IMR-90 (cell line): ENCODE data around the gene OR8G1. TPM values are rescaled to one million over a fixed set of nuclear protein-coding genes. Genes with fewer than 3 reads are reported as not detected.

Experiments
- ATAC-seq: fragments of 200-7000 bp; cut with Tn5 transposase; 2 replicates; pipeline ENCODE4 v1.9.1; 2020; ENCODE audit warnings: low read depth, mild to moderate bottlenecking, moderate library complexity
- BruUV-seq: library from RNA; stranded (reverse); fragments of 400-500 nt; replicated peaks from 2 replicates; lab custom pipeline; 2021; lab: Mats Ljungman, UMichigan
- CTCF ChIA-PET: fragments of 300-600 bp; formaldehyde crosslinking; extraction: SDS; loops from one replicate; lab custom pipeline; 2021; ENCODE audit warnings: antibody characterized with exemption; lab: Yijun Ruan, JAX
- POLR2A ChIA-PET: fragments of 300-600 bp; sonication (Branson Sonifier 250); formaldehyde crosslinking; loops from one replicate; lab custom pipeline; 2022; ENCODE audit warnings: antibody characterized with exemption; ENCODE audit not compliant: unreplicated experiment; lab: Charles Lee
- DNase-seq: peaks from one replicate; pipeline ENCODE4 v3.0.0; 2013
- H2AFZ ChIP-seq: replicated peaks from 2 replicates; pipeline ENCODE3; 2013; ENCODE audit warnings: low read length, mild to moderate bottlenecking; ENCODE audit not compliant: poor library complexity
- H2AK5ac ChIP-seq: 2 replicates; pipeline ENCODE4 v1.6.1; 2013; ENCODE audit warnings: low read depth, low read length, inconsistent platforms
- H2AK9ac ChIP-seq: replicated peaks from 2 replicates; pipeline ENCODE3; 2013; ENCODE audit warnings: mild to moderate bottlenecking, low read depth, low read length, moderate library complexity; ENCODE audit not compliant: poor library complexity
- H2BK120ac ChIP-seq: 2 replicates; pipeline ENCODE4 v1.6.1; 2013; ENCODE audit warnings: low read depth, low read length, inconsistent platforms
- H2BK15ac ChIP-seq: 3 replicates; pipeline ENCODE4 v1.6.1; 2013; ENCODE audit warnings: low read depth, low read length, inconsistent platforms
- H2BK20ac ChIP-seq: 2 replicates; pipeline ENCODE4 v1.6.1; 2013; ENCODE audit warnings: low read depth, mild to moderate bottlenecking, inconsistent platforms, low read length, moderate library complexity
- H2BK5ac ChIP-seq: 2 replicates; pipeline ENCODE4 v1.6.1; 2013; ENCODE audit warnings: mild to moderate bottlenecking, low read depth, low read length, inconsistent platforms; ENCODE audit not compliant: poor library complexity, severe bottlenecking
- H3K14ac ChIP-seq: replicated peaks from 2 replicates; pipeline ENCODE4 v1.6.1; 2013; ENCODE audit warnings: low read depth, low read length, inconsistent platforms
- H3K18ac ChIP-seq: 2 replicates; pipeline ENCODE4 v1.6.1; 2013; ENCODE audit warnings: low read depth, low read length, control low read depth
- H3K23ac ChIP-seq: 2 replicates; pipeline ENCODE4 v1.6.1; 2013; ENCODE audit warnings: low read depth, low read length, inconsistent platforms
- H3K27ac ChIP-seq: 2 replicates; pipeline ENCODE4 v1.5.1; 2013; ENCODE audit warnings: mild to moderate bottlenecking, control low read depth, low read length; ENCODE audit not compliant: insufficient read depth
- H3K27me3 ChIP-seq: 2 replicates; pipeline ENCODE4 v1.6.1; 2013; ENCODE audit warnings: low read length; ENCODE audit not compliant: control insufficient read depth, insufficient read depth
- H3K36me3 ChIP-seq: 2 replicates; pipeline ENCODE4 v1.6.1; 2013; ENCODE audit warnings: low read length, mixed read lengths; ENCODE audit not compliant: control insufficient read depth, insufficient read depth
- H3K4ac ChIP-seq: 2 replicates; pipeline ENCODE4 v1.6.1; 2013; ENCODE audit warnings: low read depth, low read length, inconsistent platforms
- H3K4me1 ChIP-seq: 2 replicates; pipeline ENCODE4 v1.6.1; 2013; ENCODE audit warnings: low read length, mixed read lengths; ENCODE audit not compliant: control insufficient read depth, insufficient read depth
- H3K4me2 ChIP-seq: 2 replicates; pipeline ENCODE4 v1.6.1; 2013; ENCODE audit warnings: low read depth, mild to moderate bottlenecking, control low read depth, low read length, moderate library complexity
- H3K4me3 ChIP-seq: 2 replicates; pipeline ENCODE4 v1.5.1; 2013; ENCODE audit warnings: low read depth, mild to moderate bottlenecking, control low read depth, low read length, moderate library complexity; ENCODE audit not compliant: insufficient read depth
- H3K56ac ChIP-seq: 2 replicates; pipeline ENCODE4 v1.6.1; 2013; ENCODE audit warnings: low read length, inconsistent platforms; ENCODE audit not compliant: insufficient read depth; ENCODE audit errors: extremely low read depth
- H3K79me1 ChIP-seq, 2 experiments: 2 replicates each; pipeline ENCODE4 v1.6.1; 2013; ENCODE audit warnings: low read length in 2 of 2, inconsistent platforms in 1 of 2, low read depth in 1 of 2
- H3K9ac ChIP-seq: 2 replicates; pipeline ENCODE4 v1.6.1; 2013; ENCODE audit warnings: low read depth, low read length, control low read depth
- H3K9me1 ChIP-seq: 2 replicates; pipeline ENCODE4 v1.6.1; 2013; ENCODE audit warnings: low read length, inconsistent platforms; ENCODE audit not compliant: insufficient read depth
- H3K9me3 ChIP-seq: 2 replicates; pipeline ENCODE4 v1.6.1; 2013; ENCODE audit warnings: low read length; ENCODE audit not compliant: control insufficient read depth, insufficient read depth
- H4K20me1 ChIP-seq: 2 replicates; pipeline ENCODE4 v1.6.1; 2013; ENCODE audit warnings: low read length, inconsistent platforms; ENCODE audit not compliant: insufficient read depth
- H4K5ac ChIP-seq: 2 replicates; pipeline ENCODE4 v1.6.1; 2013; ENCODE audit warnings: mild to moderate bottlenecking, low read depth, low read length, control low read depth
- H4K8ac ChIP-seq, 2 experiments: 2 replicates each; pipeline ENCODE4 v1.6.1; 2013; ENCODE audit warnings: low read depth in 2 of 2, low read length in 2 of 2, control low read depth in 1 of 2, inconsistent platforms in 1 of 2
- H4K91ac ChIP-seq: 2 replicates; pipeline ENCODE4 v1.6.1; 2013; ENCODE audit warnings: low read depth, low read length, inconsistent platforms; ENCODE audit not compliant: insufficient read depth
- BHLHE40 ChIP-seq: fragments of 150-350 bp; IDR thresholded peaks from 2 replicates; pipeline ENCODE4 v1.6.1; 2016; ENCODE audit warnings: mild to moderate bottlenecking, low read depth, low read length
- CEBPB ChIP-seq: IDR thresholded peaks from 2 replicates; pipeline ENCODE4 v1.6.1; 2012; ENCODE audit warnings: low read depth, low read length, improper control_type of control experiment
- CHD1 ChIP-seq: IDR thresholded peaks from 2 replicates; pipeline ENCODE4 v1.6.1; 2012; ENCODE audit warnings: low read depth, low read length, improper control_type of control experiment
- CTCF ChIP-seq: conservative IDR thresholded peaks from 2 replicates; pipeline ENCODE4 v1.5.1; 2012; ENCODE audit warnings: mild to moderate bottlenecking, low read depth, low read length, improper control_type of control experiment
- ELK1 ChIP-seq: fragments of 150-350 bp; IDR thresholded peaks from 2 replicates; pipeline ENCODE4 v1.6.1; 2016; ENCODE audit warnings: low read depth, mild to moderate bottlenecking, low read length, moderate library complexity, borderline replicate concordance
- MAFK ChIP-seq: IDR thresholded peaks from 2 replicates; pipeline ENCODE4 v1.6.1; 2012; ENCODE audit warnings: low read depth, low read length, improper control_type of control experiment
- MXI1 ChIP-seq: IDR thresholded peaks from 2 replicates; pipeline ENCODE4 v1.6.1; 2012; ENCODE audit warnings: low read depth, mild to moderate bottlenecking, low read length, moderate library complexity, borderline replicate concordance
- NFE2L2 ChIP-seq: fragments of 150-350 bp; IDR thresholded peaks from 2 replicates; pipeline ENCODE4 v1.6.1; 2016; ENCODE audit warnings: low read depth, mild to moderate bottlenecking, low read length
- POLR2A ChIP-seq: IDR thresholded peaks from 2 replicates; pipeline ENCODE4 v1.6.1; 2012; ENCODE audit warnings: mild to moderate bottlenecking, low read depth, low read length
- RCOR1 ChIP-seq: IDR thresholded peaks from 2 replicates; pipeline ENCODE4 v1.6.1; 2012; ENCODE audit warnings: mild to moderate bottlenecking, low read length, improper control_type of control experiment; ENCODE audit not compliant: insufficient replicate concordance
- RFX5 ChIP-seq: IDR thresholded peaks from 2 replicates; pipeline ENCODE4 v1.8.0; 2012; ENCODE audit warnings: low read depth, mild to moderate bottlenecking, low read length, moderate library complexity
- SMC3 ChIP-seq: fragments of 150-350 bp; IDR thresholded peaks from 2 replicates; pipeline ENCODE4 v1.6.1; 2016; ENCODE audit warnings: low read depth, mild to moderate bottlenecking, antibody characterized with exemption, low read length, moderate library complexity
- USF2 ChIP-seq: fragments of 150-350 bp; IDR thresholded peaks from 2 replicates; pipeline ENCODE4 v1.6.1; 2017; ENCODE audit warnings: mild to moderate bottlenecking, antibody characterized with exemption, low read length, low read depth
- dilution Hi-C: fragments of 300-500 bp; cut with HindIII; formaldehyde crosslinking; loops from one replicate; pipeline ENCODE4 v1.14.3; 2018; ENCODE audit warnings: low sequenced_read_pairs; ENCODE audit not compliant: unreplicated experiment
- in situ Hi-C: fragments of 300-500 bp; cut with MboI; formaldehyde crosslinking; loops from 3 replicates; pipeline ENCODE4 v1.14.3; 2019; ENCODE audit warnings: low sequenced_read_pairs, inconsistent platforms, mixed read lengths
- intact Hi-C: fragments of 100-400 bp; cut with micrococcal nuclease; formaldehyde crosslinking; loops from 2 replicates; pipeline ENCODE4 v1.10.0; 2022
- polyA plus RNA-seq, 3 experiments: library from polyadenylated mRNA; depleted of rRNA; stranded (reverse); fragments of >200 nt; gene quantifications; 2 replicates each; pipeline ENCODE4 v1.2.3, GENCODE V29; 2012; ENCODE audit warnings: low replicate concordance in 1 of 3
- total RNA-seq: library from RNA; depleted of rRNA; stranded (reverse); fragments of >200 nt; gene quantifications from 2 replicates; pipeline ENCODE4 v1.2.3, GENCODE V29; 2012

Gene OR8G1
- total and polyA plus RNA-seq, 2 of the 4 experiments (the other 2 are of a cell fraction): not detected

- H2AK5ac ChIP-seq: no peak overlapping the region
- no peak for DNase-seq
- H3K4me1 ChIP-seq: no peaks in the 10 kb centered on the region
- H3K79me1 ChIP-seq: no peaks in the 10 kb centered on the region
- BruUV-seq: no TSS peak
- H3K14ac ChIP-seq: no peak overlapping the region
- H3K9ac ChIP-seq: no peak overlapping the region
- no peak overlapping the region for H2AK9ac ChIP-seq
- H3K56ac ChIP-seq: no peak overlapping the region
- dilution Hi-C loops (no loop called here), intact Hi-C loops (no loop called here), in situ Hi-C loops (no loop called here)
- no peaks in the 10 kb centered on the region for H3K9me1 ChIP-seq
- no peak overlapping the region for H2BK15ac ChIP-seq
- H4K5ac ChIP-seq: no peak overlapping the region
- H3K4me2 ChIP-seq: no peak overlapping the region
- TF ChIP-seq RFX5 (no peak), CTCF (no peak; the same call in 1 of the 2 replicates), ELK1 (no peak), CHD1 (no peak), USF2 (no peak), CEBPB (no peak), SMC3 (no peak), NFE2L2 (no peak), RCOR1 (no peak), BHLHE40 (no peak), POLR2A (no peak), MXI1 (no peak), MAFK (no peak)
- no peak overlapping the region for H2BK120ac ChIP-seq
- no peak overlapping the region for H4K8ac ChIP-seq
- no peaks in the 10 kb centered on the region; the same call in 1 of the 2 replicates for H3K27me3 ChIP-seq
- H3K4ac ChIP-seq: no peak overlapping the region
- H3K27ac ChIP-seq: no peak overlapping the region
- no peak overlapping the region for H3K18ac ChIP-seq
- ChIA-PET CTCF (no interaction called here), POLR2A (no interaction called here)
- H4K91ac ChIP-seq: no peak overlapping the region
- no peak overlapping the region for H2BK5ac ChIP-seq
- no peaks in the 10 kb centered on the region for H4K20me1 ChIP-seq
- no peak overlapping the region for H2AFZ ChIP-seq
- no peak for ATAC-seq
- no peaks in the 10 kb centered on the region for H3K36me3 ChIP-seq
- no peak overlapping the region for H2BK20ac ChIP-seq
- H3K23ac ChIP-seq: no peak overlapping the region
- no peaks in the 10 kb centered on the region for H3K9me3 ChIP-seq
- H3K4me3 ChIP-seq: no peak overlapping the region
Observed at GRCh38 chr11:124219126-124219525, 21.8 kb upstream of the OR8G1 start.
